GM18498 (cell line): ENCODE measurements around the gene SLC4A9.

Source experiments
- ATAC-seq: cut with Tn5 transposase; IDR thresholded peaks from one replicate; pipeline ENCODE4 v1.9.1; 2021; ENCODE audit warnings: mild to moderate bottlenecking, moderate library complexity; ENCODE audit not compliant: unreplicated experiment

The SLC4A9 gene

GRCh38 chr5:140360101-140360500 is at the start of gene SLC4A9:
TSS of gene SLC4A9 (plus strand) at chr5:140360194. CDS start at chr5:140360237, 43 bp downstream.
- no peak for ATAC-seq

- no peak for ATAC-seq
Observed at GRCh38 chr5:140310434-140310833, 49.6 kb upstream of the SLC4A9 start.

GRCh38 chr5:140311011-140311467 is 49.0 kb upstream of the SLC4A9 start:
- no peak for ATAC-seq

GRCh38 chr5:140312067-140312790 is 47.8 kb upstream of the SLC4A9 start:
- no peak for ATAC-seq

- no peak for ATAC-seq
Observed at GRCh38 chr5:140312791-140313189, 47.2 kb upstream of the SLC4A9 start.

GRCh38 chr5:140317859-140318258 is 42.1 kb upstream of the SLC4A9 start:
- no peak for ATAC-seq

GRCh38 chr5:140318792-140319191 is 41.2 kb upstream of the SLC4A9 start:
- no peak for ATAC-seq

GRCh38 chr5:140319833-140320232 is 40.2 kb upstream of the SLC4A9 start:
- ATAC-seq, result no peak

GRCh38 chr5:140321796-140322195 is 38.2 kb upstream of the SLC4A9 start:
- ATAC-seq, result no peak

GRCh38 chr5:140322751-140323731 is 37.0 kb upstream of the SLC4A9 start:
- ATAC-seq, result no peak

- no peak for ATAC-seq
Observed at GRCh38 chr5:140324041-140324600, 35.9 kb upstream of the SLC4A9 start.

GRCh38 chr5:140324617-140325241 is 35.3 kb upstream of the SLC4A9 start:
- ATAC-seq, result no peak

GRCh38 chr5:140325486-140325885 is 34.5 kb upstream of the SLC4A9 start:
- ATAC-seq, result no peak

- ATAC-seq, result no peak
Observed at GRCh38 chr5:140327589-140327988, 32.4 kb upstream of the SLC4A9 start.

- ATAC-seq, result no peak
Observed at GRCh38 chr5:140328036-140328764, 31.8 kb upstream of the SLC4A9 start.

GRCh38 chr5:140329739-140330481 is 30.1 kb upstream of the SLC4A9 start:
- no peak for ATAC-seq

- no peak for ATAC-seq
Observed at GRCh38 chr5:140331638-140332037, 28.4 kb upstream of the SLC4A9 start.

- ATAC-seq, result no peak
Observed at GRCh38 chr5:140336388-140336787, 23.6 kb upstream of the SLC4A9 start.

- no peak for ATAC-seq
Observed at GRCh38 chr5:140337880-140338279, 22.1 kb upstream of the SLC4A9 start.

- no peak for ATAC-seq
Observed at GRCh38 chr5:140338336-140338735, 21.7 kb upstream of the SLC4A9 start.
